SK-N-SH (cell line): ENCODE measurements around the gene ALAS1.

Source experiments
- CTCF ChIP-seq: fragments of 200-600 bp; sonication (generic); IDR thresholded peaks from 2 replicates; pipeline ENCODE4 v1.6.1; 2017; ENCODE audit warnings: antibody characterized with exemption, mild to moderate bottlenecking, moderate library complexity
- FOSL2 ChIP-seq: IDR thresholded peaks from 2 replicates; pipeline ENCODE4 v1.4.0; 2012; ENCODE audit warnings: low read depth, mild to moderate bottlenecking, moderate library complexity, borderline replicate concordance
- FOXM1 ChIP-seq: IDR thresholded peaks from 2 replicates; pipeline ENCODE4 v1.4.0; 2012; ENCODE audit warnings: low read depth, mild to moderate bottlenecking
- JUND ChIP-seq: IDR thresholded peaks from 2 replicates; pipeline ENCODE4 v1.4.0; 2012
- RAD21 ChIP-seq: IDR thresholded peaks from 2 replicates; pipeline ENCODE4 v1.6.1; 2012; ENCODE audit warnings: mild to moderate bottlenecking, low read length
- REST ChIP-seq: IDR thresholded peaks from 2 replicates; pipeline ENCODE4 v1.6.1; 2012; ENCODE audit warnings: mild to moderate bottlenecking, low read depth, low read length, moderate library complexity

GRCh38 chr3:52230461-52230860, 32.5 kb downstream of the ALAS1 start:
- TF ChIP-seq CTCF: no peak
- TF ChIP-seq FOSL2: no peak
- TF ChIP-seq REST: no peak
- TF ChIP-seq FOXM1: no peak
- TF ChIP-seq JUND: no peak
- TF ChIP-seq RAD21: no peak
